Activated CD4-positive, alpha-beta T cell treated with anti-CD3 and anti-CD28 coated beads, Interleukin-2, amount 50 U/mL, for 48 hours (primary cell): ENCODE measurements around the gene GALM.

Source experiments
- DNase-seq, 2 experiments: peaks; one replicate each; pipeline ENCODE4 v3.0.0-alpha.2; 2020

GALM gene

GRCh38 chr2:38778687-38779082, 112.8 kb downstream of the GALM start:
- DNase-seq = no peak

- DNase-seq = no peak
These were observed 117.7 kb downstream of the GALM start for GRCh38 chr2:38783586-38783985.
